SH-SY5Y (cell line): ENCODE measurements around the gene WDR43.

ENCODE experiments used
- GATA2 ChIP-seq: IDR thresholded peaks from 2 replicates; pipeline ENCODE4 v1.6.1; 2011; ENCODE audit warnings: mild to moderate bottlenecking, low read depth, low read length
- GATA3 ChIP-seq: IDR thresholded peaks from 2 replicates; pipeline ENCODE4 v1.6.1; 2011; ENCODE audit warnings: low read depth, mild to moderate bottlenecking, low read length, moderate library complexity

DNA sequence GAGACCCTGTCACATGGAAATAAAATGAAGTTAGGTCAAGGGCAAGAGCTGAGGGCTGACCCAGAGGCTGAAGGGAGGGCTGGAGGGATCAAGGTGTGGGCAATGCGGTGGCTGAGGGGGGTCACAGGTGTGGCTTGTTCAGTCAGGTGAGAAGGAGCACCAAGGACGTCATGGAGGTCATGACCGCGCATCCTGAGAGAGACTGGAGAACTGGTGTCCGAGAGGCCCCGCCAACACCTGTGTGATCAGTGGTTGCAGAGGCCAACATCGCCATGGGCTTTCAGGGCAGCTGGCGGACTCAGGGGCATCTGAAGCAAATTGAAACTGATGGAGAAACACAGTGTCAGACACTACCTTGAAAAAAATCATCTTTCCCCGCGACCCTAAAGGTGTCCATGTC, 99.6 kb downstream of the WDR43 start:
- no peak for TF ChIP-seq GATA2
- TF ChIP-seq GATA3, result no peak
